ENCODE measurements around the gene TNS1. TPM values are rescaled to one million over a fixed set of nuclear protein-coding genes. Genes with fewer than 3 reads are reported as not detected.

TNS1 gene
- total RNA-seq, 2 donors from 2014 or later = 4.4 to 44.9 TPM

GRCh38 chr2:218014706-218015585, 12.2 kb upstream of the TNS1 start:
- no peak for ATAC-seq (replicated peaks)
- H3K27me3 Mint-ChIP-seq = peaks cover 35% of the 10 kb centered on the region
- no peaks in the 10 kb centered on the region for H3K4me1 Mint-ChIP-seq
- H3K9me3 Mint-ChIP-seq = no peaks in the 10 kb centered on the region
- H3K4me3 Mint-ChIP-seq = no peak overlapping the region
- no peak overlapping the region for H3K27ac Mint-ChIP-seq
- H3K36me3 Mint-ChIP-seq (ENCODE audit: low read depth) = no peaks in the 10 kb centered on the region

GRCh38 chr2:218013289-218013688, 10.5 kb upstream of the TNS1 start:
- Mint-ChIP-seq H3K9me3 (no peaks in the 10 kb centered on the region), H3K27ac (no peak overlapping the region), H3K4me3 (no peak overlapping the region), H3K27me3 (peaks cover 40% of the 10 kb centered on the region), H3K4me1 (no peaks in the 10 kb centered on the region), H3K36me3 (ENCODE audit: low read depth) (no peaks in the 10 kb centered on the region)
- no peak for ATAC-seq (replicated peaks)

GRCh38 chr2:218012284-218012683, 9.5 kb upstream of the TNS1 start:
- Mint-ChIP-seq H3K27me3 (peaks cover 40% of the 10 kb centered on the region), H3K9me3 (no peaks in the 10 kb centered on the region), H3K4me1 (no peaks in the 10 kb centered on the region), H3K27ac (no peak overlapping the region), H3K36me3 (ENCODE audit: low read depth) (no peaks in the 10 kb centered on the region), H3K4me3 (no peak overlapping the region)
- ATAC-seq (replicated peaks) = no peak

- Mint-ChIP-seq H3K9me3 (no peaks in the 10 kb centered on the region), H3K4me3 (no peak overlapping the region), H3K4me1 (no peaks in the 10 kb centered on the region), H3K27me3 (peaks cover 38% of the 10 kb centered on the region), H3K36me3 (ENCODE audit: low read depth) (no peaks in the 10 kb centered on the region), H3K27ac (no peak overlapping the region)
- ATAC-seq (replicated peaks) = no peak
Observed at GRCh38 chr2:218011653-218012040, 8.9 kb upstream of the TNS1 start.

- Mint-ChIP-seq H3K27ac (no peak overlapping the region), H3K36me3 (ENCODE audit: low read depth) (no peaks in the 10 kb centered on the region), H3K27me3 (peaks cover 36% of the 10 kb centered on the region), H3K4me3 (peak overlapping the region; percentile 64), H3K9me3 (no peaks in the 10 kb centered on the region), H3K4me1 (no peaks in the 10 kb centered on the region)
- ATAC-seq (replicated peaks) = no peak
Observed at GRCh38 chr2:218010984-218011652, 8.3 kb upstream of the TNS1 start.

- Mint-ChIP-seq H3K9me3 (no peaks in the 10 kb centered on the region), H3K27me3 (peaks cover 38% of the 10 kb centered on the region), H3K4me3 (peak overlapping the region; percentile 64), H3K27ac (no peak overlapping the region), H3K4me1 (peaks cover 4% of the 10 kb centered on the region), H3K36me3 (ENCODE audit: low read depth) (no peaks in the 10 kb centered on the region)
- peak; percentile 71 for ATAC-seq (replicated peaks)
Observed at GRCh38 chr2:218010140-218010983, 7.6 kb upstream of the TNS1 start.

GRCh38 chr2:218009765-218010139, 7.0 kb upstream of the TNS1 start:
- no peak for ATAC-seq (replicated peaks)
- H3K27me3 Mint-ChIP-seq = peaks cover 39% of the 10 kb centered on the region

GRCh38 chr2:218009231-218009630, 6.4 kb upstream of the TNS1 start:
- Mint-ChIP-seq H3K36me3 (ENCODE audit: low read depth) (no peaks in the 10 kb centered on the region), H3K4me1 (peaks cover 5% of the 10 kb centered on the region), H3K9me3 (no peaks in the 10 kb centered on the region), H3K4me3 (peak overlapping the region; percentile 52), H3K27me3 (peaks cover 35% of the 10 kb centered on the region), H3K27ac (no peak overlapping the region)
- ATAC-seq (replicated peaks) = no peak

More at GRCh38 chr2:218009765-218010139, 7.0 kb upstream of the TNS1 start:
- Mint-ChIP-seq H3K36me3 (ENCODE audit: low read depth) (no peaks in the 10 kb centered on the region), H3K27ac (no peak overlapping the region), H3K9me3 (no peaks in the 10 kb centered on the region), H3K4me1 (peaks cover 5% of the 10 kb centered on the region), H3K4me3 (peak overlapping the region; percentile 52)

GRCh38 chr2:218008060-218009040, 5.6 kb upstream of the TNS1 start:
- Mint-ChIP-seq H3K36me3 (ENCODE audit: low read depth) (no peaks in the 10 kb centered on the region), H3K4me3 (no peak overlapping the region), H3K9me3 (no peaks in the 10 kb centered on the region), H3K27me3 (peaks cover 33% of the 10 kb centered on the region), H3K27ac (no peak overlapping the region), H3K4me1 (peaks cover 5% of the 10 kb centered on the region)
- ATAC-seq (replicated peaks) = no peak

GRCh38 chr2:218006741-218007140, 3.9 kb upstream of the TNS1 start:
- Mint-ChIP-seq H3K36me3 (ENCODE audit: low read depth) (no peaks in the 10 kb centered on the region), H3K27me3 (peaks cover 25% of the 10 kb centered on the region), H3K4me1 (peaks cover 5% of the 10 kb centered on the region), H3K27ac (no peak overlapping the region), H3K9me3 (no peaks in the 10 kb centered on the region), H3K4me3 (no peak overlapping the region)
- ATAC-seq (replicated peaks) = no peak

- Mint-ChIP-seq H3K9me3 (no peaks in the 10 kb centered on the region), H3K36me3 (ENCODE audit: low read depth) (no peaks in the 10 kb centered on the region), H3K4me3 (no peak overlapping the region), H3K27me3 (peaks cover 20% of the 10 kb centered on the region), H3K4me1 (peaks cover 5% of the 10 kb centered on the region), H3K27ac (peak overlapping the region; percentile 32)
- ATAC-seq (replicated peaks) = no peak
Observed at GRCh38 chr2:218005486-218005885, 2.7 kb upstream of the TNS1 start.

- Mint-ChIP-seq H3K36me3 (ENCODE audit: low read depth) (no peaks in the 10 kb centered on the region), H3K4me3 (no peak overlapping the region), H3K27me3 (peaks cover 20% of the 10 kb centered on the region), H3K9me3 (no peaks in the 10 kb centered on the region), H3K4me1 (peaks cover 5% of the 10 kb centered on the region), H3K27ac (peak overlapping the region; percentile 32)
- peak; percentile 43 for ATAC-seq (replicated peaks)
Observed at GRCh38 chr2:218005028-218005427, 2.2 kb upstream of the TNS1 start.

- H3K4me1 Mint-ChIP-seq = peaks cover 5% of the 10 kb centered on the region
- peak; percentile 25 for ATAC-seq (replicated peaks)
- H3K4me3 Mint-ChIP-seq = no peak overlapping the region
- H3K36me3 Mint-ChIP-seq (ENCODE audit: low read depth) = no peaks in the 10 kb centered on the region
- H3K27me3 Mint-ChIP-seq = peaks cover 16% of the 10 kb centered on the region
- H3K9me3 Mint-ChIP-seq = no peaks in the 10 kb centered on the region
- no peak overlapping the region for H3K27ac Mint-ChIP-seq
Observed at GRCh38 chr2:218003981-218004419, 1.2 kb upstream of the TNS1 start.
